IPS-18c (cell line): ENCODE measurements around the gene CAST.
"Not testable (repeated sequence)": the region's sequence is repeated elsewhere in the genome, so short reads cannot be mapped to it uniquely, and the experiment has no call there.

Experiments used
- H3K4me3 ChIP-seq: 2 replicates; pipeline ENCODE4 v1.7.0; 2013; ENCODE audit warnings: low read depth, mild to moderate bottlenecking, low read length, moderate library complexity; ENCODE audit not compliant: insufficient read depth
- H3K9me3 ChIP-seq: one replicate; pipeline ENCODE4 v1.6.1; 2013; ENCODE audit warnings: mild to moderate bottlenecking, low read length, moderate library complexity; ENCODE audit not compliant: control insufficient read depth, insufficient read depth

CAST gene, protein sequence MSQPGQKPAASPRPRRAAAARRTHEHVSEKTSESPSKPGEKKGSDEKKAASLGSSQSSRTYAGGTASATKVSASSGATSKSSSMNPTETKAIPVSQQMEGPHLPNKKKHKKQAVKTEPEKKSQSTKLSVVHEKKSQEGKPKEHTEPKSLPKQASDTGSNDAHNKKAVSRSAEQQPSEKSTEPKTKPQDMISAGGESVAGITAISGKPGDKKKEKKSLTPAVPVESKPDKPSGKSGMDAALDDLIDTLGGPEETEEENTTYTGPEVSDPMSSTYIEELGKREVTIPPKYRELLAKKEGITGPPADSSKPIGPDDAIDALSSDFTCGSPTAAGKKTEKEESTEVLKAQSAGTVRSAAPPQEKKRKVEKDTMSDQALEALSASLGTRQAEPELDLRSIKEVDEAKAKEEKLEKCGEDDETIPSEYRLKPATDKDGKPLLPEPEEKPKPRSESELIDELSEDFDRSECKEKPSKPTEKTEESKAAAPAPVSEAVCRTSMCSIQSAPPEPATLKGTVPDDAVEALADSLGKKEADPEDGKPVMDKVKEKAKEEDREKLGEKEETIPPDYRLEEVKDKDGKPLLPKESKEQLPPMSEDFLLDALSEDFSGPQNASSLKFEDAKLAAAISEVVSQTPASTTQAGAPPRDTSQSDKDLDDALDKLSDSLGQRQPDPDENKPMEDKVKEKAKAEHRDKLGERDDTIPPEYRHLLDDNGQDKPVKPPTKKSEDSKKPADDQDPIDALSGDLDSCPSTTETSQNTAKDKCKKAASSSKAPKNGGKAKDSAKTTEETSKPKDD

DNA sequence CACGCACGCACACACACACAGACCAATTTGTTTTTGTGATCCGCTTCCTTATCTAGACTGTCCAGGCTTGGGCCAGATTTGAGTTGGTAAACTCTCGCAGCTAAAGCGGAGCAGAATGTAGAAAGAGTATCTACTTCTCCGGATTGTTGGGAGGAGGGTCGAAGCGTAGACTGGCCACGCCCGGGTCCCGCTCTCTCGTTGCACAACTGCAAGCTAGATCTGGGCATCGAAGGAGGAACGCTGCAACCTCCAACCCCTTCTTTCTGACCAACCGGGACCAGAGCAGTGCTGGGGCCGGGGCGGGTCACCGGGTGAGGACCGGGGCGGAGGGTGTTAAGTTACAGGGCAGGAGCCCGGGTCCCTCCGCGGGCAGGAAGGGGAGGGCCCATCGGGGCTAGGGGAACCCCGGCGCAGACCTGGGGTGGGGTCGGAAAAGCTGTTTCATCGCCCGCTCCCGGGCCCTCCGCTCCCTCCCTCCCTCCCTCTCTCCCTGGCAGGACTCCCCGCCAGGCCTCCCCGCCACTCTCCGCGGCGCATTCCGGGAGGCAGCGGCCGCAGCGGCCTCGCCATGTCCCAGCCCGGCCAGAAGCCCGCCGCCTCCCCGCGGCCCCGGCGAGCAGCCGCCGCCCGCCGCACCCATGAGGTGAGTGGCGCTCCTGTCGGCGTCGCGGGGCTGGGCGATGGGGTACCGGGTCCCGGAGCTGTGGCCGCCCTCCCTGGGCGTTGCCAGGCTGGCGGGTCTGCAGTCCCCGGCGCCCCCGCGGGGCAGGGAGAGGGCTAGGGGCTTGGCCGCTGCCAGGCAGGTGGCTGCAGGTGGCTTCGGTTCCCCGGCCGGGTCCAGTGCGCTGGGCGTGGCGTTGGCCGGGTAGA is at the start of gene CAST:
CAST (plus strand) TSS at position 522 of the 870 bp plus-strand sequence; CDS start at position 569, 47 bp downstream.
- Histone ChIP-seq H3K4me3 (peak within 1 kb of the TSS; percentile 85), H3K9me3 (no peaks in the 10 kb centered on the region)

DNA sequence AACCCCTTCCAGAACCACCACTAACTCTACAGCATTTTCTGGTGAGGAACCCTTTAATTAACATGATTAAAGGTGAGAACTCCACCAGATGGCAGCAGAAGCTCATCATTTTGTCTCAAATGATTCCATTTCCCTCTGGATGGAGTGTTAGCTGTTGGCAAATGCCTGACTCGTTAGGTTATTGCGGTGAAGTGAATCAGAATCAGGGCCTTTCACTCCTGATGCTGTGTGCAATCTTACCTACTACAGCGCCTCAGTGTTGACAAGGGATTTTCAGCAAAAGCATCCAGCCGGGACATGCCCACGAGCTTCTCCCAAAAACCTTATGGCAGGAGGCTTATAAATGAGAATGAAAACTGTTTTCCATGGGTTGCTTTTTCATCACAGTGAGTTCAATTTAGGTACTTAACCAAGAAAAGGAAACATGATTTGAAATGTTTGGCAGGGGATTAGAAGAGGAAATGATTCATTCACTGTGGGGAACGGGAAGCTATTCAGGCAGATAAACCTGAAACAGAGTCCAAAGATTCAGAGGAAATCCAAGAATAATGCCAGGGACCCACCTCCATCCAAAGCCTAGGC is 48.0 kb upstream of the CAST start:
- no peak overlapping the region for H3K4me3 ChIP-seq

DNA sequence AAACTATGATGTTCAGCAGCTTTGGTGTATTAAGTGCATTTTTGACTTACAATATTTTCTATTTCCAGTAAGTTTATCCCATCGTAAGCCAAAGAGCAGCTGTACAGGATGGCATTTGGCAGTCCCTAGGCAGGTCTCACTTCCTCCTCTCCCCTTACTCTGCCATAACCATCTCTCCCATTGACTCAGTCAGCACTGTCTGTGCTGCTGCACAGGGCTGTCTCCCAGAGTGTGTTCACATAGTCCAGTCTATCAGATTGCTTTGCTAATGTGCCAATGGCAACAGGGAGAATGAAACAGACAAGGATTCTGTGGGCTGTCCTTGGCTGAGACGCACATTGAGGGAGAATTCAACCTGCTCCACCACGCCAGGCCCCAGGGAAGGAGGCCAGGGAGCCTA is 47.0 kb upstream of the CAST start:
- Histone ChIP-seq H3K9me3 (no peaks in the 10 kb centered on the region), H3K4me3 (no peak overlapping the region)

More for the DNA sequence above, 48.0 kb upstream of the CAST start:
- no peaks in the 10 kb centered on the region for H3K9me3 ChIP-seq

DNA sequence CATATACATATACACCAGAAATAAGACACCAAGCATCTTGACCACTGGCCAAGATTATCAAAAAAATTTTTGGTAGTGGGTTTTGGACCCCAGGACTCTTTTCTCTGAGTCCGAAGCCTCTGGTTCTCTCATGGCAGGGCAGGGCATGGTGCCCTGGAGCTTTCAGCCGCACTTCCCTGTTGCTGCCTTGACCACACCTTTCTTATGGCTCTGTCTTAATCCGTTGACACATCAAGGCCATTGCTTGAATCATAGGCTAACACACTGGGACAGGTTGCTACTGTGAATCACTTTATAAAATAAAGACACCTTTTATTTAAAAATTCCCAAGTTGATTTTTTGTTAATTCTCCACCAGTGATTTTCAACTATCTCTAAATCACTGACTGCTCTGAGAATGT is 45.4 kb upstream of the CAST start:
- Histone ChIP-seq H3K9me3 (no peaks in the 10 kb centered on the region), H3K4me3 (no peak overlapping the region)

DNA sequence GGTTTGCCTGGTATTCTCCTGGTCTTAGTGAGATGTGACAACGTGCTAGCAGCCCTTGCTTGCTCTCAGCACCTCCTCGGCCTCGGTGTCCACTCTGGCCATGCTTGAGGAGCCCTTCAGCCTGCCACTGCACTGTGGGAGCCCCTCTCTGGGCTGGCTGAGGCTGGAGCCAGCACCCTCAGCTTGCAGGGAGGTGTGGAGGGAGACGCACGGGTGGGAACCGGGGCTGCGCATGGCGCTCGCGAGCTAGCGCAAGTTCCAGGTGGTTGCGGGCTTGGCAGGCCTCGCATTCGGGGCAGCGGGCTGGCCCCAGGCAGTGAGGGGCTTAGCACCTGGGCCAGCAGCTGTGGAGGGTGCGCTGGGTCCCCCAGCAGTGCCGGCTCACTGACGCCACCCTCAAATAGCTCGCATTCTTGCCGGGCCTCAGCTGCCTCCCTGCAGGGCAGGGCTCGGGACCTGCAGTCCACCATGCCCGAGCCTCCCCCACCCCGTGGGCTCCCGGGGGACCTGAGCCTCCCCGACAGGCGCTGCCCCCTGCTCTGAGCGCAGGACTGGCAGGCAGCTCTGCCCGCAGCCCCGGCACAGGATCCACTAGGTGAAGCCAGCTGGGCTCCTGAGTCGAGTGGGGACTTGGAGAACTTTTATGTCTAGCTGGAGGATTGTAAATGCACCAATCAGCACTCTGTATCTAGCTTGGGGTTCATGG is 43.7 kb upstream of the CAST start:
- H3K4me3 ChIP-seq, H3K9me3 ChIP-seq: not testable (repeated sequence)

DNA sequence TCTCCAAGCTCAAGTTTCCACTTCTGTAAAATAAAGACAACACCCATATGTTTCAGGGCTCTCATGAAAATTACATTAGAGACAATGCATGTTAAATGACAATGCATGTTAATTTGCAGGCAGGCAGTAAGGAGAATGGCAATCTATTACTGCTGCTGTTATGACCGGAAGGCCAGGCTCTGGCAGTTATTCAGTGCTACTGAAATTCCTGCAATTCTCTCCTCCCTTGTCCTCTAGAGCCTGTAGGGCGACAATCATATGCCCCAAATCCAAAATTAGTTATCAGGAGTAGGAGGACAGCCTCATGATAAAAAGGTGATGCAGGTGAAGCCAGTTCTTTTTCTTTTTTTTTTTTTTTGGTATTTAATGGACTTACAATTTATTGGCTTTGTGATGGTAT is 42.2 kb upstream of the CAST start:
- H3K4me3 ChIP-seq = no peak overlapping the region
- H3K9me3 ChIP-seq = no peaks in the 10 kb centered on the region

DNA sequence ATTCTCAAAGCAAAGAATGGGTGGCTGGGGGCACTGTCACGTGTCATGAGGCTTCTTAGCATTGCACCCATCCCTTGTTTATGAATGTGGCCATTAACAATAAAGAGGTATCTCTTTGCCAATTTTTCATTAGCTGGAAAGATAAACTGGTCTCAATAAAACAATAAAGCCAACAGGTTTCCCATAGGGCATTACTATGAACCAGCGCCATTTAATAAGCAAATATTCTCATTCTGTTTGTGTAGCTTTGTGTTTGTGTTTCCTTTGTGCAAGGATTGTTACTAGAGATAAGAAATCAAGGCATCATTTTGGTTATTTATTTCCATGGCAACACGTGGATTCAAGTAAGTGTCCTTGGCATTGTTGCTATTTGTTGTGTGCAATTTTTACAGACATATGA is 37.6 kb upstream of the CAST start:
- Histone ChIP-seq H3K4me3 (no peak overlapping the region), H3K9me3 (peaks cover 2% of the 10 kb centered on the region)

DNA sequence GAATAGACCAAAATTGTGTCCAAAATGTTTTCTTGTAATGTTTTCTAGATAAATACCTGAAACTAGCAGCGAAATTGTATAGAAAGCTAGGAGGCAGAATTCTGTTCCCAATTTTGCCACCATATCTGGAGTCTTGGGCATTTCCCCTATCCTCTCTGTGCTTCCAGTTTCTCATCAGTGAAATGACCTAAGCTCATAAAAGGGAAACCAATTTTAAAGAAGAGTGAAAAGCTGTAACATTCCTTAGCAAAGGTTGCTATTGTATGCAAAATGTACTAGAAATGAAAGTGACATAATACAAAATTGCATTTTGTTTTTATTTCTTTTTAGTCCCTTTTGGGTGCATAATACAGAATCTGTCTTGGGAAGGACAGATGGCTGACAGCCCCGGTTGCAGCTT is 36.8 kb upstream of the CAST start:
- no peak overlapping the region for H3K4me3 ChIP-seq
- H3K9me3 ChIP-seq = peaks cover 2% of the 10 kb centered on the region

DNA sequence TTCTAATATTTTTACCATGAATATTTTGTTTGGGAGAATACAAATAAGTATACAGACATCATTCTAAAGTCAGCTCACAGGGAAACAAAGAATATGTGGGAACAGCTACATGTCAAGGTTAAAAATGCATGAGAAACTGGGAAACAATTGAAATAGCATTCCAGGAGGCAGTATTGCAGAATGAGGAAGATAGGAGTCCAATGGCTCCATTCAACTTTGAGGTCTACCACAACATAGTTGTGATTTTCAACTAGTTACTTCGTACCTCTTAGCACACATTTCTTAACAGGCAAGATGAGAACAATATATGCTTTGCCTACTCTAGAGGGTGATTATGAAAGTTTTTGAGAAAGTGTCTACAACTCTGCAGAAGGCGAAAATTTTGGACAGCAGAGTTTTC is 35.2 kb upstream of the CAST start:
- peaks cover 2% of the 10 kb centered on the region for H3K9me3 ChIP-seq
- no peak overlapping the region for H3K4me3 ChIP-seq

DNA sequence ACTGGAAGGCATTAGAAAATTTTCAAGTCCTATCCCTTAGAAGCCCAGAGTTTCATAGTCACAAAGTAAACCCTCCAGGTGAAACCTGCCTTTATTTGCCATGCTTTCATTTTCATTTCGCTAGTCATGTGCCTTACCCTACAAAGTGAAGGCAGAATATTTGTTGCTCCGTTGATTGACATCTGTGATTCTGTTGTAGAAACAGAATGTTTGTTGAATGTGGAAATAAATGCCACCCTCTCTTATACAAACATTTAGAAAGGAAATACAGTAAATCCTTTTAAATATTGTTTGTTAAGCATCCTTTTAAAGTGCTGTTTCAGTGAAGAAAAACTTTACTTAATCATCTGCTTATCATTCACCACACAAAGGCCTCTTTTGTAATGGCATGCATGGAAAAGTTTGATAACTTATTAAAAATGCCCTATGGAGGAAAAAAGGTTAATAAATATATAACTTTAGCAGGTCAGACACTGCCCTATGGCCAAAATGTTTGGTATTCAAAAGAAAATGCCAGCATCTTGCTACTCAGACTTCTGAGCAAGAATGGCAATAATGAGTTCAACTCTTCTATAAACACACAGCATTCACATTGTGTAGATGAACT is 34.3 kb upstream of the CAST start:
- no peak overlapping the region for H3K4me3 ChIP-seq
- H3K9me3 ChIP-seq = peaks cover 2% of the 10 kb centered on the region

DNA sequence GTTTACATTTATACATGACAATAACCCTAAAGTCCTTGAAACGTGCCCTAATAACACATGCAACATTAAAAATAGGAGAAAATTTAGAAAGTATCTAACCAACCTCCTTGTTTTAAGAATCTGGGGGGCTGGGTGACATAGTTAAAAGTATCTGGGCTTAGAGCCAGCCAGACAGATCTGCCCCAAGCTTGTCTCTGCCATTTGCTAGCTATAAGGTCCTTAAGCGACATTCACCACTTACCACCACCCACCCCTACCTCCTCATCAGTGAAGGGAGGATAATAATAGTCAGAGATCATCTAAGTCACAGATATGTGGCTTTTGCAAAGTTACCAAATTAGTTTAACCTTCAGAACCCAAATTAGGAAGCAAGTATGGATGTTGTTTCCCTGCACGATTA is 33.8 kb upstream of the CAST start:
- Histone ChIP-seq H3K9me3 (peaks cover 2% of the 10 kb centered on the region), H3K4me3 (no peak overlapping the region)

DNA sequence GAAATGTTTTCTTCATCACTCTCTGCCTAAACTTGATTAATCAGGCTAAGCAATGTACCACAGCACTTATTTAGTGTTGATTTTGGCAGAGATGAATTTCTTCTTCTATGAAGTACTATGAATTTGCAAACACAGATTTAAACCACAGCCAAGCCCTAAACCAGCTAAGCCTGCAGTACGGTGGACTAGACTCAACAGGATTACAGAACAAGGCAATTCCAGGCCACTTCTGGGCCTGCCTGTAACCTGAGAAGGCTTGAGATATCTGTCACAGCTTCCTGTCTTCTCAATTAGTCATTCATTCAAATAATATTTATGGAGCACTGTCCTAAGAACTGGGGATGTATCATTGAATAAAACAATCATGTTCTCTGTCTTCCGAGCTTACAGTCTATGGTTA is 32.4 kb upstream of the CAST start:
- H3K9me3 ChIP-seq = peaks cover 2% of the 10 kb centered on the region
- no peak overlapping the region for H3K4me3 ChIP-seq

DNA sequence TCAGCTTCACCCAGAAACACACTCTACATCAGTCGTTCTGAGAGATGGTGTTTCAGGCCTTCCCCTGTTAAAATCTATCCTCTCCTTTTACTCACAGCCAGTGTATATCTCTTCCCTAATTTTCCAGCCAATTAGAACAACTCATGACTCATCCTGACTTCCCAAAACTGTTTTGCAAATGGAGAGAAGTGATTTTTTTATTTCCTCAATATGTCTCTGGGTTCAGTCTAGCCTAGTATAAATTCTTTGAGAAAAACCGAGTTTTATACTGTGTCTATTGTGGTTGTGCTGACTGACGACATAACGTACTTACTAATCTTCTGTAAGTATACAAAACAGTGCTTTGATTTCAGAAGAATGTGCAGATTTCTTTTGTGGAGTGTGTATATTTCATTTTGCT is 28.4 kb upstream of the CAST start:
- no peaks in the 10 kb centered on the region for H3K9me3 ChIP-seq
- H3K4me3 ChIP-seq = no peak overlapping the region

DNA sequence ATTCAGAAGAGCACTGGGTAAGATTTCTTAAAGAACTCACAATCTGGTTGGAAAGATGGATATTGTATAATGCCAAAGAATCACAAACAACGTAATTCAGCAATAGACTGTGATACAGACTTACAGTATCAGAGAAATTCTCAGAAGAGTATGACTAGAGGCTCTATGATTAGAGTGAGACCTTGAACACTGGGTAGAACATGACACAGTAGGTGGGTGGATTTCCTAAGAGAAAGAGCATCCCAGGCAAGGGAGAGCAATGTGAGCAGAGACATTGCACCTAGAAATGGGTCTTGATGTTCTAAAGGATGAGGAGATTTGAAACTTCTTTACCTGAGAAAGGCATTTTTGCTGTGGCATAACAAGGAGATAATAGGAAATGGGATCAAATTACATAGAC is 27.3 kb upstream of the CAST start:
- Histone ChIP-seq H3K4me3 (no peak overlapping the region), H3K9me3 (no peaks in the 10 kb centered on the region)

DNA sequence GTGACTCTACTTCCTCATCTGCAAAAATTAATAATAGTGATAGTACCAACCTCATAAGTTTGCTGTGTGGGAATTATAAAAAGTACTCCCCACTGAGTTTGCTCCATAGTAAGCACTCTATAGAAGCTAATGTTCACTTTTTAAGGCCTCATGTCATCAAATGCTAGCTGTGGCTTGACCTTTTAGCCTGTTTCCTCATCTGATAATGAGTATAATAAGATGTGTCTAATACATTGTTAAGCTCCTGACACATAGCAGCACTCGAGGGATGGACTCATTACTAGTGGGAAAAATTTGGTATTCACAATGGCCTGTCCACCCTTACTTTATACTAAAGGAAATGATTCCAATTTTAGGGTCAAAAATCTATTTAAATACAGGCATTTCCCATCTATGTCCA is 26.1 kb upstream of the CAST start:
- no peaks in the 10 kb centered on the region for H3K9me3 ChIP-seq
- H3K4me3 ChIP-seq = no peak overlapping the region

DNA sequence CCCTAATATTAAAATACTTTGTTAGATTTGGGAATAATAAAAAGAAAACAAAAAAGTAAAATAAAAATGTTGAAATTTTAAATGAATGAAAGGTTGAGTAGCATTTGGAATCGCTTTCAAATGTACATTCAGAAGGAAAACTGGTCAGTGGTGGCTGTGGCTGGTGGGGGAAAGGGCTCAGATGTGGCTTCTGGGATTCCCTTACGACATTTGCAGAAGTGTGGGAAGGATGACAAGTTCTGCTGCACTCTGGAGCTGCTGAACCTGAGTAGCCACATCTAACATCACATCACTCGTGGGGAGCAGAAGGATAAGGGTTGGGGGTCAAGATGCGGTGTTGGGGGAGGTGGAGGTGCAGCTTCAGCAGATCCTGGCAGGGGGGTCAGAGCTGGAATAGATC is 25.6 kb upstream of the CAST start:
- H3K9me3 ChIP-seq = no peaks in the 10 kb centered on the region
- H3K4me3 ChIP-seq = no peak overlapping the region
